Adipocyte (in vitro differentiated cells): Measurements from ENCODE around the gene ABITRAM.
"Not testable (repeated sequence)": the region's sequence is repeated elsewhere in the genome, so short reads cannot be mapped to it uniquely, and the experiment has no call there.

Experiments
- DNase-seq: peaks from one replicate; pipeline ENCODE4 v3.0.0-alpha.2; 2015; ENCODE audit warnings: low read depth
- H3K27me3 ChIP-seq: replicated peaks from 2 replicates; pipeline ENCODE4 v1.7.0; 2013; ENCODE audit warnings: mild to moderate bottlenecking, low read length, moderate library complexity; ENCODE audit not compliant: control insufficient read depth, insufficient read depth
- H3K36me3 ChIP-seq: 2 replicates; pipeline ENCODE4 v1.7.0; 2013; ENCODE audit warnings: low read length, mild to moderate bottlenecking, moderate library complexity; ENCODE audit not compliant: control insufficient read depth, insufficient read depth, severe bottlenecking
- H3K4me1 ChIP-seq: 2 replicates; pipeline ENCODE4 v1.7.0; 2013; ENCODE audit warnings: mild to moderate bottlenecking, low read length, moderate library complexity; ENCODE audit not compliant: control insufficient read depth, insufficient read depth
- H3K4me3 ChIP-seq: 2 replicates; pipeline ENCODE4 v1.7.0; 2013; ENCODE audit warnings: mild to moderate bottlenecking, low read length, moderate library complexity
- H3K9ac ChIP-seq: 2 replicates; pipeline ENCODE4 v1.7.0; 2013; ENCODE audit warnings: mild to moderate bottlenecking, low read length, moderate library complexity
- H3K9me3 ChIP-seq: 2 replicates; pipeline ENCODE4 v1.7.0; 2013; ENCODE audit warnings: mild to moderate bottlenecking, low read length, moderate library complexity; ENCODE audit not compliant: control insufficient read depth

The ABITRAM gene

DNA sequence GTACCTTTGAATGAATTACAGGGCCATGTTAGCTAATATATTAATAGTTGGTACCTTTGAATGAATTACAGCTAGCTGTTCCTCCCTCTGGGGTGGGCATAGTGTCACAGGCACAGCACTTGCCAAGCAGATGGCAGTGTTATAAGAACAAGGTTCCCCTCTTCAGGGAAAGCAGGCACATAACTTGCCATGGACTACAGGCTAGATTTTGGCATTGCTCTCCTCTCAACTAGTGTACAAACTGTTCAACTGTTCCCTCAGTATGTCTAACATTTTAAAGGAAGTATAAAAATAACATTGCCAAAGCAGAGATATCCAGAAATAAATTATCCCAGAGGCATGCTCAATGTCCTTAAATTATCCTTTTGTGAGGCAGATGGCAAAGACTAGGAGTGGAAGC is 33.7 kb downstream of the ABITRAM start:
- Histone ChIP-seq H3K27me3 (no peaks in the 10 kb centered on the region), H3K4me1 (peaks cover 8% of the 10 kb centered on the region), H3K9me3 (peaks cover 3% of the 10 kb centered on the region), H3K36me3 (peaks cover 24% of the 10 kb centered on the region), H3K4me3 (no peak overlapping the region), H3K9ac (no peak overlapping the region)
- DNase-seq = no peak

DNA sequence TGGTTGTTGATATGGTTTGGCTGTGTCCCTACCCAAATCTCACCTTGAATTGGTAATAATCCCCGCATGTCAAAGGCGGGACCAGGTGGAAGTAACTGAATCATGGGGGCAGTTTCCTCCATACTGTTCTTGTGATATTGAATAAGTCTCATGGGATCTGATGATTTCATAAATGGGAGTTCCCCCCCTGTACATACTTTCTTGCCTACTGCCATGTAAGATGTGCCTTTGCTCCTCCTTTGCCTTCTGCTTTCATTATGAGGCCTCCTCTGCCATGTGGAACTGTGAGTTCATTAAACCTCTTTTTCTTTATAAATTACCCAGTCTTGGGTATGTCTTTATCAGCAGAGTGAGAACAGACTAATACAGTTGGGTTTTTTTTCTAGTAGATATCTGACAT is 37.2 kb downstream of the ABITRAM start:
- not testable (repeated sequence) for H3K9me3 ChIP-seq, DNase-seq, H3K9ac ChIP-seq, H3K27me3 ChIP-seq, H3K4me3 ChIP-seq
- Histone ChIP-seq H3K4me1 (peaks cover 17% of the 10 kb centered on the region), H3K36me3 (peaks cover 23% of the 10 kb centered on the region)

DNA sequence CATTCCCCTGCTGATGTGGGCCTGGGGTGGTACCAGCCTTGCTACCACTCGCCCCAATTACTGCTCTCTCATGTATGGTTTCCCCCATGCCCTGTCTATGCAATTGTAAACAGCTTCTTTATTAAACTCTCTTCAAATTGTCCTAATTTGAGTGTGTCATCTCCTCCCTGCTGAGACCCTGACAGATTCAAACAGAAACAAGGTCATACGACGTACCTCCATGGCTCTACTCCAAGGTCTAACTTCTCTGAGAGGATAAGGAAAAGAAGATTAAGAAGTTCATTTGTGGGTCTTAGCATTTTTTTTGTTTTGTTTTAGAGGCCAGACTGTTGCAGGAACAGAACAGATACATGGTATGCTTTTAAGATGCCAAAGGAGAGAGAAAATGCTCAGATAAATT is 38.0 kb downstream of the ABITRAM start:
- H3K36me3 ChIP-seq = peaks cover 29% of the 10 kb centered on the region
- peaks cover 3% of the 10 kb centered on the region for H3K9me3 ChIP-seq
- no peak overlapping the region for H3K4me3 ChIP-seq
- peaks cover 17% of the 10 kb centered on the region for H3K4me1 ChIP-seq
- no peak overlapping the region for H3K9ac ChIP-seq
- DNase-seq = no peak
- H3K27me3 ChIP-seq = no peaks in the 10 kb centered on the region

DNA sequence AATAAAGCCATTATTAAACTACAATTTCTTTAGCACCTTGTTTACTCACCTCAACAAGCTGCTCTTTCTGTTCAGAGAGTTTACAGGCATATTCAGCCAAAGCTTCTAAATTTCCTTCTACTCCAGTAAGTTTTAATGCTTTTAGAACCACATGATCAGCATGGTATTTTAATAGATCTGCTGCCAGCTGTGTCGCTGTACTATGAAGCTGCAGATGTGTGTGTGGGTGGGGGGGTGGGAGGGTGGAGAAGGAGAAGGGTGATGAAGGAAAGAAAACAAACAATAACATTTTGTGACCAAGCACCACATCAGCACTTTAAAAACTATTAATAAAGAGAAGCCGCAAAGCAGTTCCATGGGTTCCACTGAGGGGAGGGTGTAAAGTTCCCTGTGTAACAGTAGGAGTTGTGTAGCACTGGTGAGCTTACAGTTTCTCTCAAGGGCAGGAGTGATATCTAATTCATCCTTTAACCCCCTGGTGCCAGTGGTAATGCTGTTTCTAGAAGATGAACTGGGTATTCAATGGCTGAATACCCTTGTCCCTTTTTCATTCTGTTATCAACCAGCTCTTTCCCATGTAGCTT is 38.5 kb downstream of the ABITRAM start:
- peak; percentile 53 for DNase-seq
- Histone ChIP-seq H3K36me3 (peaks cover 29% of the 10 kb centered on the region), H3K4me3 (no peak overlapping the region), H3K4me1 (peaks cover 18% of the 10 kb centered on the region), H3K9me3 (peaks cover 3% of the 10 kb centered on the region), H3K27me3 (no peaks in the 10 kb centered on the region), H3K9ac (no peak overlapping the region)

DNA sequence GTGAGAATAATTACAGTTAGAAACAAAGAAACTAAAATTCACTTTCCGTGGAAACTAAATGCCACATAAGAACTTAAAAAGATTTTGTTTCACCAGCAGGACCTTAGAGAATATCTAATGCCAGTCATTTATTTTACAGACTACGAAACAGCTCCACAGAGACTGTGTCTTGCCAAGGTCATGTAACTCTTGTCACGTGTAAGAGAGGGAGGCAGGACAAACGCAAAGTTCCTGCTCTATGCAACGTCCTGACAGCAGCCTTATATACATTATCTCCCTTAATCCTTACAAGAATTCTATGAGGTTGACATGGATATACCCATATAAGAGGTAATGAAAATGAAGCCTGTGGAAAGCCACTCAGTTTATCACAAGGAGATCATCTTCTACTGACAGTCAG is 39.7 kb downstream of the ABITRAM start:
- DNase-seq = no peak
- H3K36me3 ChIP-seq = peaks cover 33% of the 10 kb centered on the region

DNA sequence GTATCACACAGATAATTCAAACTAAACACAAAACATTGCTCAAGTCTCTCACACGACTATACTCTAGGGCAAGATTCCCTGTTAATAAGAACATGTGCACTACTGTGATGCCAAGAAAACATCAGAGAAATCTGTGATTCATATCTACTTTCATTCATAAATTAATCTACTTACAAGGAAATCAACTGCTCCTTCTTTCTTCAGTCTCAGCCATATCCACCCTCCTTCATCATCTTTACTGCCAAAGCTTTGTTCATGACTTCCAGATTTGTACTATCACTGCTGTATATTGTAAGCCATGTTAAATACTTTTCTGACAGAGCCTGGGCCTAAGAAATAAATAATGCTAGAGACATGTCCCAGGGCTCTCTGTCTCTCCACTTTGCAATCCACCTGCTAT is 44.0 kb downstream of the ABITRAM start:
- Histone ChIP-seq H3K9me3 (no peaks in the 10 kb centered on the region), H3K4me3 (no peak overlapping the region), H3K27me3 (no peaks in the 10 kb centered on the region), H3K36me3 (peaks cover 32% of the 10 kb centered on the region), H3K9ac (no peak overlapping the region), H3K4me1 (peaks cover 16% of the 10 kb centered on the region)
- DNase-seq = no peak

More for the DNA sequence above, 39.7 kb downstream of the ABITRAM start:
- Histone ChIP-seq H3K4me3 (no peak overlapping the region), H3K27me3 (no peaks in the 10 kb centered on the region), H3K4me1 (peaks cover 26% of the 10 kb centered on the region), H3K9ac (no peak overlapping the region), H3K9me3 (peaks cover 3% of the 10 kb centered on the region)

DNA sequence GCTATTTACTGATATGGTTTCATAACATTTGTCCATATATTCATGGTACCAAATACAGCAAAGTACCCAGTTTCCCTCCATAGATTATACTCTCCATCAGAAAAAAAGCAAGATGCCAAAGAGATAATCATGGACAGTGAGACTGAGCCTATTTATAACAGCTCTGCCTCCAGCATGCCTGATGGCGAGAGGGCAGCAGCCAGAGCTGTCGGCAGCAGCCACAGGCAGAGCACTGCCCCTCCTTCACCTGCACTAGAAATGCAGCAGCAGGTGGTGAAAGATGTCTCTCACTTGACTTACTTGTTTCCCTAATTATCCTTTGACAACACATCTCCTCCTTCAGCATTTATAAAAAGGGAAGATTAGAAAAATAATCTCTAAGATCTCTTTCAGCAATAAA is 46.7 kb downstream of the ABITRAM start:
- Histone ChIP-seq H3K4me1 (peaks cover 9% of the 10 kb centered on the region), H3K9me3 (no peaks in the 10 kb centered on the region), H3K36me3 (peaks cover 29% of the 10 kb centered on the region), H3K27me3 (no peaks in the 10 kb centered on the region), H3K4me3 (no peak overlapping the region), H3K9ac (no peak overlapping the region)
- DNase-seq = no peak

DNA sequence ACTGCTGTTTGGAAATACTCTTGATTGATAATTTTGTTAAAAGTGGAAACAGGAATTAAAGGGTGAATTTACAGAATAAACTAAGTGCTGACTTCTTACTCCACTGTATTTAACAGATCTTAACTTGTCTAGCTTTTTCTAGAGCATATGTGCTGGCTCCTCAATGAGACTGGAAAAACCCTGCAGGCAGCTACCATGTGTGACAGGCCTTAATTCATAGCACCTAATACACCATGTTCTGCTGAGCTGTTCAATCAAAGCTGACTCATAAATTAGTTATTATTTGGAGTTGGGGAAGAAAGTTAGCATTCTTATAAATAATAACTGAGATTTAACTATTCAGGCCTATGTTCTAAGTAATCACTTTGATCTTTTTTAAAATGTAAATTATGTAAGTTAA is 49.7 kb downstream of the ABITRAM start:
- H3K4me3 ChIP-seq = no peak overlapping the region
- no peaks in the 10 kb centered on the region for H3K27me3 ChIP-seq
- H3K9me3 ChIP-seq = no peaks in the 10 kb centered on the region
- no peak for DNase-seq
- H3K9ac ChIP-seq = no peak overlapping the region
- peaks cover 19% of the 10 kb centered on the region for H3K36me3 ChIP-seq
- H3K4me1 ChIP-seq = no peaks in the 10 kb centered on the region
